ENCODE results near the gene TMEM263.

TMEM263 gene

GRCh38 chr12:106954462-106955376 lies 988 bp upstream of the TMEM263 start:
- in situ Hi-C loops (cut with MboI; ENCODE audit: low pct_unique_long_range_greater_than_20kb, low sequenced_read_pairs, unreplicated experiment), result no loop called here
- no peak for TF ChIP-seq CTCF (IDR thresholded peaks at IDR 0.05; ENCODE audit: extremely low read depth, insufficient read depth, missing control alignments)
- no peak for DNase-seq (ENCODE audit: low spot score)

GRCh38 chr12:106956048-106956578 lies 406 bp downstream of the TMEM263 start:
- peak; percentile 31 for TF ChIP-seq CTCF (IDR thresholded peaks at IDR 0.05; ENCODE audit: extremely low read depth, insufficient read depth, missing control alignments)
- peak; percentile 71 for DNase-seq (ENCODE audit: low spot score)
- in situ Hi-C loops (cut with MboI; ENCODE audit: low pct_unique_long_range_greater_than_20kb, low sequenced_read_pairs, unreplicated experiment), result no loop called here

GRCh38 chr12:106957583-106957982 lies 1.9 kb downstream of the TMEM263 start:
- no peak for DNase-seq (ENCODE audit: low spot score)
- TF ChIP-seq CTCF (IDR thresholded peaks at IDR 0.05; ENCODE audit: extremely low read depth, insufficient read depth, missing control alignments), result no peak
- in situ Hi-C loops (cut with MboI; ENCODE audit: low pct_unique_long_range_greater_than_20kb, low sequenced_read_pairs, unreplicated experiment), result no loop called here

GRCh38 chr12:106960443-106960842 lies 4.7 kb downstream of the TMEM263 start:
- in situ Hi-C loops (cut with MboI; ENCODE audit: low pct_unique_long_range_greater_than_20kb, low sequenced_read_pairs, unreplicated experiment), result no loop called here
- DNase-seq (ENCODE audit: low spot score), result no peak
- TF ChIP-seq CTCF (IDR thresholded peaks at IDR 0.05; ENCODE audit: extremely low read depth, insufficient read depth, missing control alignments), result no peak

- no peak for DNase-seq (ENCODE audit: low spot score)
- no peak for TF ChIP-seq CTCF (IDR thresholded peaks at IDR 0.05; ENCODE audit: extremely low read depth, insufficient read depth, missing control alignments)
- in situ Hi-C loops (cut with MboI; ENCODE audit: low pct_unique_long_range_greater_than_20kb, low sequenced_read_pairs, unreplicated experiment), result no loop called here
These were observed 6.6 kb downstream of the TMEM263 start for GRCh38 chr12:106962286-106962685.

- DNase-seq (ENCODE audit: low spot score), result no peak
- in situ Hi-C loops (cut with MboI; ENCODE audit: low pct_unique_long_range_greater_than_20kb, low sequenced_read_pairs, unreplicated experiment), result no loop called here
- no peak for TF ChIP-seq CTCF (IDR thresholded peaks at IDR 0.05; ENCODE audit: extremely low read depth, insufficient read depth, missing control alignments)
These were observed 8.8 kb downstream of the TMEM263 start for GRCh38 chr12:106964526-106964925.

Measured in GM13977 (cell line).